HepG2 (cell line): ENCODE measurements around the gene ALB. TPM values are rescaled to one million over a fixed set of nuclear protein-coding genes. Genes with fewer than 3 reads are reported as not detected.

Source experiments
- CCDC6 ChIP-seq: sonication (generic); formaldehyde crosslinking; IDR thresholded peaks from 2 replicates; pipeline ENCODE4 v1.8.1; 2022; ENCODE audit warnings: mild to moderate bottlenecking, missing genetic modification reagents, moderate library complexity
- FIP1L1 ChIP-seq: fragments of 200-400 bp; formaldehyde crosslinking; IDR thresholded peaks from 2 replicates; pipeline ENCODE4 v1.6.1; 2018; ENCODE audit warnings: low read depth, mild to moderate bottlenecking, low read length, moderate library complexity, borderline replicate concordance; ENCODE audit not compliant: insufficient read depth
- MTA3 ChIP-seq: sonication (generic); formaldehyde crosslinking; IDR thresholded peaks from 2 replicates; pipeline ENCODE4 v1.4.0; 2020; ENCODE audit warnings: missing genetic modification reagents
- NCOA2 ChIP-seq: sonication (generic); formaldehyde crosslinking; IDR thresholded peaks from 2 replicates; pipeline ENCODE4 v1.8.0; 2022; ENCODE audit warnings: inconsistent platforms
- POGZ ChIP-seq: sonication (generic); formaldehyde crosslinking; IDR thresholded peaks from 2 replicates; pipeline ENCODE4 v1.4.0; 2020; ENCODE audit warnings: mild to moderate bottlenecking, missing genetic modification reagents
- SSRP1 ChIP-seq: IDR thresholded peaks from 2 replicates; pipeline ENCODE4 v1.6.1; 2016; ENCODE audit warnings: control low read depth
- THAP11 ChIP-seq: IDR thresholded peaks from 2 replicates; pipeline ENCODE4 v1.6.1; 2016; ENCODE audit warnings: missing biosample characterization, missing genetic modification reagents
- THYN1 ChIP-seq: sonication (generic); formaldehyde crosslinking; IDR thresholded peaks from 2 replicates; pipeline ENCODE4 v1.8.1; 2023; ENCODE audit warnings: low read depth, mild to moderate bottlenecking, moderate library complexity, missing genetic modification reagents, borderline replicate concordance
- ZFP36 ChIP-seq: fragments of 150-350 bp; IDR thresholded peaks from 2 replicates; pipeline ENCODE4 v1.6.1; 2018; ENCODE audit warnings: borderline replicate concordance, low read length, low read depth; ENCODE audit not compliant: partially characterized antibody
- ZKSCAN1 ChIP-seq: fragments of 150-350 bp; IDR thresholded peaks from 2 replicates; pipeline ENCODE4 v1.6.1; 2014; ENCODE audit warnings: low read length
- ZNF142 ChIP-seq: sonication (generic); formaldehyde crosslinking; IDR thresholded peaks from 2 replicates; pipeline ENCODE4 v1.4.0; 2020; ENCODE audit warnings: missing genetic modification reagents
- ZNF430 ChIP-seq: sonication (generic); formaldehyde crosslinking; IDR thresholded peaks from 2 replicates; pipeline ENCODE4 v1.9.0; 2021; ENCODE audit warnings: mild to moderate bottlenecking, missing genetic modification reagents
- ZNF616 ChIP-seq: sonication (generic); formaldehyde crosslinking; IDR thresholded peaks from 2 replicates; pipeline ENCODE4 v1.5.0; 2020; ENCODE audit warnings: low read depth, mild to moderate bottlenecking, missing genetic modification reagents
- ZNF816 ChIP-seq: sonication (generic); formaldehyde crosslinking; IDR thresholded peaks from 2 replicates; pipeline ENCODE4 v1.8.0; 2022; ENCODE audit warnings: missing genetic modification reagents, mild to moderate bottlenecking, borderline replicate concordance
- polyA plus RNA-seq, 8 experiments: library from polyadenylated mRNA; depleted of rRNA in 3 of 8; stranded (reverse) in 7 of 8; unstranded in 1 of 8; fragments of >200 nt; fragmentation: Illumina TruSeq in 4 of 8; extraction: Trizol in 4 of 8; gene quantifications; 2 replicates each; pipeline versions ENCODE4 v1.2.1 to v1.2.3, GENCODE V29; 2011 to 2016; ENCODE audit warnings: low read depth in 4 of 8, missing spikeins in 1 of 8, mixed read lengths in 1 of 8; ENCODE audit not compliant: insufficient read depth in 1 of 8
- total RNA-seq, 5 experiments: library from RNA; depleted of rRNA; stranded (reverse); fragments of >200 nt; fragmentation: Illumina TruSeq; extraction: Trizol; gene quantifications; 2 replicates each; pipeline ENCODE4 v1.2.3, GENCODE V29; 2016; ENCODE audit warnings: low read depth in 1 of 5
- TF ChIP-seq, protein P1 (sequence below): sonication (generic); formaldehyde crosslinking; IDR thresholded peaks from 2 replicates; pipeline ENCODE4 v1.4.0; 2020; ENCODE audit warnings: missing genetic modification reagents, borderline replicate concordance
- TF ChIP-seq, protein P2 (sequence below): sonication (generic); formaldehyde crosslinking; IDR thresholded peaks from 2 replicates; pipeline ENCODE4 v1.8.1; 2022; ENCODE audit warnings: mild to moderate bottlenecking, missing genetic modification reagents
- TF ChIP-seq, protein P3 (sequence below): IDR thresholded peaks from 2 replicates; pipeline ENCODE4 v1.6.1; 2016; ENCODE audit warnings: mild to moderate bottlenecking, missing biosample characterization, missing genetic modification reagents

Gene ALB
- total and polyA plus RNA-seq, 2 of the 13 experiments (the other 11 are each of a cell fraction or from before 2014, with no cell fraction given) = 22,259 to 22,625 TPM

- no peak for TF ChIP-seq ZFP36
- TF ChIP-seq MTA3 (CRISPR knock-in tag) = no peak
- TF ChIP-seq, protein P1, sequence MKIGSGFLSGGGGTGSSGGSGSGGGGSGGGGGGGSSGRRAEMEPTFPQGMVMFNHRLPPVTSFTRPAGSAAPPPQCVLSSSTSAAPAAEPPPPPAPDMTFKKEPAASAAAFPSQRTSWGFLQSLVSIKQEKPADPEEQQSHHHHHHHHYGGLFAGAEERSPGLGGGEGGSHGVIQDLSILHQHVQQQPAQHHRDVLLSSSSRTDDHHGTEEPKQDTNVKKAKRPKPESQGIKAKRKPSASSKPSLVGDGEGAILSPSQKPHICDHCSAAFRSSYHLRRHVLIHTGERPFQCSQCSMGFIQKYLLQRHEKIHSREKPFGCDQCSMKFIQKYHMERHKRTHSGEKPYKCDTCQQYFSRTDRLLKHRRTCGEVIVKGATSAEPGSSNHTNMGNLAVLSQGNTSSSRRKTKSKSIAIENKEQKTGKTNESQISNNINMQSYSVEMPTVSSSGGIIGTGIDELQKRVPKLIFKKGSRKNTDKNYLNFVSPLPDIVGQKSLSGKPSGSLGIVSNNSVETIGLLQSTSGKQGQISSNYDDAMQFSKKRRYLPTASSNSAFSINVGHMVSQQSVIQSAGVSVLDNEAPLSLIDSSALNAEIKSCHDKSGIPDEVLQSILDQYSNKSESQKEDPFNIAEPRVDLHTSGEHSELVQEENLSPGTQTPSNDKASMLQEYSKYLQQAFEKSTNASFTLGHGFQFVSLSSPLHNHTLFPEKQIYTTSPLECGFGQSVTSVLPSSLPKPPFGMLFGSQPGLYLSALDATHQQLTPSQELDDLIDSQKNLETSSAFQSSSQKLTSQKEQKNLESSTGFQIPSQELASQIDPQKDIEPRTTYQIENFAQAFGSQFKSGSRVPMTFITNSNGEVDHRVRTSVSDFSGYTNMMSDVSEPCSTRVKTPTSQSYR (CRISPR knock-in tag) = no peak
- TF ChIP-seq, protein P2, sequence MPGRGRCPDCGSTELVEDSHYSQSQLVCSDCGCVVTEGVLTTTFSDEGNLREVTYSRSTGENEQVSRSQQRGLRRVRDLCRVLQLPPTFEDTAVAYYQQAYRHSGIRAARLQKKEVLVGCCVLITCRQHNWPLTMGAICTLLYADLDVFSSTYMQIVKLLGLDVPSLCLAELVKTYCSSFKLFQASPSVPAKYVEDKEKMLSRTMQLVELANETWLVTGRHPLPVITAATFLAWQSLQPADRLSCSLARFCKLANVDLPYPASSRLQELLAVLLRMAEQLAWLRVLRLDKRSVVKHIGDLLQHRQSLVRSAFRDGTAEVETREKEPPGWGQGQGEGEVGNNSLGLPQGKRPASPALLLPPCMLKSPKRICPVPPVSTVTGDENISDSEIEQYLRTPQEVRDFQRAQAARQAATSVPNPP (CRISPR knock-in tag) = 0 out of 2 replicates have a peak, but pooled peaks have one; percentile 38
- no peak for TF ChIP-seq ZNF616 (CRISPR knock-in tag)
- TF ChIP-seq ZNF430 = no peak
- TF ChIP-seq SSRP1 (CRISPR knock-in tag) = 0 out of 2 replicates have a peak, but pooled peaks have one; percentile 10
- no peak; the same call in 1 of the 2 replicates for TF ChIP-seq ZNF816 (CRISPR knock-in tag)
- TF ChIP-seq FIP1L1 = no peak
- no peak for TF ChIP-seq ZNF142 (CRISPR knock-in tag)
- no peak for TF ChIP-seq THYN1 (CRISPR knock-in tag)
- TF ChIP-seq NCOA2 (CRISPR knock-in tag) = no peak
- TF ChIP-seq POGZ (CRISPR knock-in tag) = no peak
- TF ChIP-seq, protein P3, sequence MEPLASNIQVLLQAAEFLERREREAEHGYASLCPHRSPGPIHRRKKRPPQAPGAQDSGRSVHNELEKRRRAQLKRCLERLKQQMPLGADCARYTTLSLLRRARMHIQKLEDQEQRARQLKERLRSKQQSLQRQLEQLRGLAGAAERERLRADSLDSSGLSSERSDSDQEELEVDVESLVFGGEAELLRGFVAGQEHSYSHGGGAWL = no peak
- no peak for TF ChIP-seq CCDC6 (CRISPR knock-in tag)
- no peak for TF ChIP-seq THAP11 (CRISPR knock-in tag)
- no peak for TF ChIP-seq ZKSCAN1
Measured at GRCh38 chr4:73452953-73453700, 49.0 kb downstream of the ALB start (continued).
